Measurements from ENCODE around the gene THEMIS.

The THEMIS gene

GRCh38 chr6:127842562-127842961 is 58.3 kb downstream of the THEMIS start:
- no peak for DNase-seq
- Mint-ChIP-seq H3K27me3 (ENCODE audit: low read depth, poor library complexity) (no peaks in the 10 kb centered on the region), H3K27ac (no peak overlapping the region), H3K9me3 (peaks cover 6% of the 10 kb centered on the region), H3K36me3 (ENCODE audit: low read depth) (no peaks in the 10 kb centered on the region), H3K4me3 (no peak overlapping the region), H3K4me1 (no peaks in the 10 kb centered on the region)
- no peak for TF ChIP-seq CTCF (IDR thresholded peaks at IDR 0.05)

DNA sequence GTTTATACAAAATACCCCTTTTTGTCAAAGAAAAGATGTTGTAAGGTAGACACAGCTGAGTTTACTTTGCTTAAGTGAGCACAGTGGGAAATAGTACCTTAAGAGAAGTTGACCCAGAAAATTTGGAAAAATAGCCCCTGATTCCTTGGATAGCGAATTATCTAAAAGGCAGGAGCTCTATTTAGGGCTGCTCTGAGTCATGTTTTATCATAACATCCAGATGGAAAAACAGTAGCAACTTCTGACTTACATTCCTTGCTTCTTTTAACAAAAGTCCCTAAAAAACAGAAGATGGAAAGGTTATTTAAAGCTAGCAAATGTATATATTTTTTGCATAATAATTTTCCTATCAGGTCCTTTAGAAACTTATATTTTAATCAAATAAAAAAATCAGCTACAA is 59.0 kb downstream of the THEMIS start:
- H3K36me3 Mint-ChIP-seq (ENCODE audit: low read depth), result no peaks in the 10 kb centered on the region
- H3K27ac Mint-ChIP-seq, result no peak overlapping the region
- no peak for DNase-seq
- no peaks in the 10 kb centered on the region for H3K27me3 Mint-ChIP-seq (ENCODE audit: low read depth, poor library complexity)
- H3K9me3 Mint-ChIP-seq, result no peaks in the 10 kb centered on the region
- H3K4me3 Mint-ChIP-seq, result no peak overlapping the region
- TF ChIP-seq CTCF (IDR thresholded peaks at IDR 0.05), result no peak
- H3K4me1 Mint-ChIP-seq, result no peaks in the 10 kb centered on the region

- Mint-ChIP-seq H3K27me3 (ENCODE audit: low read depth, poor library complexity) (no peaks in the 10 kb centered on the region), H3K4me1 (no peaks in the 10 kb centered on the region), H3K36me3 (ENCODE audit: low read depth) (no peaks in the 10 kb centered on the region), H3K27ac (no peak overlapping the region), H3K4me3 (no peak overlapping the region), H3K9me3 (no peaks in the 10 kb centered on the region)
- TF ChIP-seq CTCF (IDR thresholded peaks at IDR 0.05), result no peak
- DNase-seq, result no peak
Measured at GRCh38 chr6:127834136-127834535, 66.7 kb downstream of the THEMIS start.

GRCh38 chr6:127833336-127833735 is 67.5 kb downstream of the THEMIS start:
- Mint-ChIP-seq H3K27me3 (ENCODE audit: low read depth, poor library complexity) (no peaks in the 10 kb centered on the region), H3K36me3 (ENCODE audit: low read depth) (no peaks in the 10 kb centered on the region), H3K9me3 (no peaks in the 10 kb centered on the region), H3K4me3 (no peak overlapping the region), H3K27ac (no peak overlapping the region), H3K4me1 (no peaks in the 10 kb centered on the region)
- no peak for TF ChIP-seq CTCF (IDR thresholded peaks at IDR 0.05)
- DNase-seq, result no peak

- no peak for TF ChIP-seq CTCF (IDR thresholded peaks at IDR 0.05)
- H3K27ac Mint-ChIP-seq, result no peak overlapping the region
- no peaks in the 10 kb centered on the region for H3K9me3 Mint-ChIP-seq
- H3K36me3 Mint-ChIP-seq (ENCODE audit: low read depth), result no peaks in the 10 kb centered on the region
- no peak overlapping the region for H3K4me3 Mint-ChIP-seq
- H3K27me3 Mint-ChIP-seq (ENCODE audit: low read depth, poor library complexity), result no peaks in the 10 kb centered on the region
- no peaks in the 10 kb centered on the region for H3K4me1 Mint-ChIP-seq
- no peak for DNase-seq
Measured at GRCh38 chr6:127832381-127832780, 68.5 kb downstream of the THEMIS start.

DNA sequence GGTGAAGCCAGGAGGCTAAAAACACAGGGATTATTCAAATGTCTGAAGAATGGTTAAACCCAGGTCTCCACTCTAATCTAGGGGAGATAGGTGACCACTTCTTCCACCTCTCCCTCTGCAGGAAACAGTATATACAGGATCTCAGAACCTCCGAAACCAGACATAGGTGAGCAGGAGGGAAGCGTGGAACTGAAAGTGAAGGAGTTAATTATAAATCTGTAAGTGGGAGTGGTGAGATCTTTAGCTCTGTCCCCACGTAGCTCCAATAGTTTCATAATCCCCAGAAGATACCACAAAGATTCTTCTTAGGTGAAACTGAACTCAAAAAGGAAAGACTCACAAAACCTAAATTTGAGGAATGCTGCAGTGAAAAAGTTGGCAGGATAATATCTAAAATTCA is 76.8 kb downstream of the THEMIS start:
- no peak overlapping the region for H3K27ac Mint-ChIP-seq
- no peaks in the 10 kb centered on the region for H3K4me1 Mint-ChIP-seq
- DNase-seq, result no peak
- TF ChIP-seq CTCF (IDR thresholded peaks at IDR 0.05), result no peak
- H3K9me3 Mint-ChIP-seq, result no peaks in the 10 kb centered on the region
- H3K36me3 Mint-ChIP-seq (ENCODE audit: low read depth), result no peaks in the 10 kb centered on the region
- no peak overlapping the region for H3K4me3 Mint-ChIP-seq
- no peaks in the 10 kb centered on the region for H3K27me3 Mint-ChIP-seq (ENCODE audit: low read depth, poor library complexity)

All from nephron progenitor cell (in vitro differentiated cells).